SW 1271 (cell line): Measurements from ENCODE around the gene KIAA1671.

Source experiments
- DNase-seq, 2 experiments: peaks; one replicate each; lab custom pipeline; 2025; lab: John Stamatoyannopoulos, UW

The KIAA1671 gene

GRCh38 chr22:25146307-25146706 is 193.8 kb downstream of the KIAA1671 start:
- DNase-seq: no peak

- no peak for DNase-seq
Observed at GRCh38 chr22:25146906-25147641, 194.6 kb downstream of the KIAA1671 start.

GRCh38 chr22:25147642-25147928 is 195.1 kb downstream of the KIAA1671 start:
- no peak for DNase-seq

GRCh38 chr22:25148149-25148691 is 195.7 kb downstream of the KIAA1671 start:
- no peak for DNase-seq

- no peak for DNase-seq
Observed at GRCh38 chr22:25149014-25149413, 196.5 kb downstream of the KIAA1671 start.

GRCh38 chr22:25153961-25154666 is 201.6 kb downstream of the KIAA1671 start:
- DNase-seq: no peak

- no peak for DNase-seq
Observed at GRCh38 chr22:25154667-25154999, 202.1 kb downstream of the KIAA1671 start.

GRCh38 chr22:25156736-25157135 is 204.2 kb downstream of the KIAA1671 start:
- DNase-seq: no peak

GRCh38 chr22:25159028-25159427 is 206.5 kb downstream of the KIAA1671 start:
- no peak for DNase-seq

GRCh38 chr22:25160120-25160996 is 207.8 kb downstream of the KIAA1671 start:
- no peak for DNase-seq

GRCh38 chr22:25161017-25161915 is 208.8 kb downstream of the KIAA1671 start:
- DNase-seq: no peak

- no peak for DNase-seq
Observed at GRCh38 chr22:25161916-25162530, 209.5 kb downstream of the KIAA1671 start.

- DNase-seq: no peak
Observed at GRCh38 chr22:25162561-25162960, 210.0 kb downstream of the KIAA1671 start.

GRCh38 chr22:25165785-25166184 is 213.3 kb downstream of the KIAA1671 start:
- DNase-seq: no peak

GRCh38 chr22:25166266-25167040 is 213.9 kb downstream of the KIAA1671 start:
- no peak for DNase-seq

- no peak for DNase-seq
Observed at GRCh38 chr22:25167082-25167481, 214.6 kb downstream of the KIAA1671 start.

GRCh38 chr22:25167834-25168601 is 215.5 kb downstream of the KIAA1671 start:
- no peak for DNase-seq

- no peak for DNase-seq
Observed at GRCh38 chr22:25169278-25170031, 216.9 kb downstream of the KIAA1671 start.
